NCI-H146 treated with DMSO at 0.1 percent for 48 hours (cell line): ENCODE data around the gene SSC4D.
A peak's percentile ranks its signal among the peaks of the same experiment; 100 is the strongest.
"Not testable (repeated sequence)": the region's sequence is repeated elsewhere in the genome, so short reads cannot be mapped to it uniquely, and the experiment has no call there.

Experiments used
- DNase-seq: peaks from one replicate; lab custom pipeline; 2025; ENCODE audit not compliant: unreplicated experiment; lab: John Stamatoyannopoulos, UW

Gene SSC4D

GRCh38 chr7:76423666-76424412 is 14.3 kb upstream of the SSC4D start:
- no peak for DNase-seq

- not testable (repeated sequence) for DNase-seq
Measured at GRCh38 chr7:76421097-76421496, 11.6 kb upstream of the SSC4D start.

GRCh38 chr7:76417654-76418310 is 8.3 kb upstream of the SSC4D start:
- not testable (repeated sequence) for DNase-seq

GRCh38 chr7:76412249-76412648 is 2.8 kb upstream of the SSC4D start:
- DNase-seq = no peak

GRCh38 chr7:76411626-76412025 is 2.1 kb upstream of the SSC4D start:
- DNase-seq = no peak

- no peak for DNase-seq
Measured at GRCh38 chr7:76408121-76408560, 1.4 kb downstream of the SSC4D start.

GRCh38 chr7:76407718-76408117 is 1.8 kb downstream of the SSC4D start:
- DNase-seq = no peak

- DNase-seq = no peak
Measured at GRCh38 chr7:76405738-76406137, 3.8 kb downstream of the SSC4D start.

- DNase-seq = no peak
Measured at GRCh38 chr7:76403780-76404494, 5.6 kb downstream of the SSC4D start.

GRCh38 chr7:76403097-76403496 is 6.4 kb downstream of the SSC4D start:
- DNase-seq = not testable (repeated sequence)

GRCh38 chr7:76400248-76400647 is 9.2 kb downstream of the SSC4D start:
- DNase-seq = no peak

- peak; percentile 50 for DNase-seq
Measured at GRCh38 chr7:76397409-76398183, 11.9 kb downstream of the SSC4D start.

GRCh38 chr7:76396864-76397263 is 12.6 kb downstream of the SSC4D start:
- no peak for DNase-seq

- no peak for DNase-seq
Measured at GRCh38 chr7:76395965-76396726, 13.4 kb downstream of the SSC4D start.

GRCh38 chr7:76395605-76395964 is 13.9 kb downstream of the SSC4D start:
- not testable (repeated sequence) for DNase-seq

- DNase-seq = no peak
Measured at GRCh38 chr7:76394957-76395356, 14.5 kb downstream of the SSC4D start.

- DNase-seq = peak; percentile 89
Measured at GRCh38 chr7:76393116-76394031, 16.1 kb downstream of the SSC4D start.

- DNase-seq = no peak
Measured at GRCh38 chr7:76392531-76393115, 16.9 kb downstream of the SSC4D start.

- DNase-seq = no peak
Measured at GRCh38 chr7:76390092-76390491, 19.4 kb downstream of the SSC4D start.
